Mucosa of stomach (tissue), 1 donor: ENCODE results near the gene FRAT1.
"Not testable (repeated sequence)": the region's sequence is repeated elsewhere in the genome, so short reads cannot be mapped to it uniquely, and the experiment has no call there.

Source experiments
- H3K27me3 ChIP-seq: one replicate; pipeline ENCODE4 v1.7.0; 2013; ENCODE audit warnings: mild to moderate bottlenecking, low read length; ENCODE audit not compliant: control insufficient read depth, insufficient read depth
- H3K36me3 ChIP-seq: one replicate; pipeline ENCODE4 v1.7.0; 2013; ENCODE audit warnings: low read length; ENCODE audit not compliant: control insufficient read depth, insufficient read depth
- H3K4me1 ChIP-seq: one replicate; pipeline ENCODE4 v1.7.0; 2013; ENCODE audit warnings: mild to moderate bottlenecking, low read length; ENCODE audit not compliant: control insufficient read depth, insufficient read depth
- H3K4me3 ChIP-seq: one replicate; pipeline ENCODE4 v1.7.0; 2013; ENCODE audit warnings: low read length
- H3K9ac ChIP-seq: one replicate; pipeline ENCODE4 v1.7.0; 2013; ENCODE audit warnings: mild to moderate bottlenecking, low read length, moderate library complexity
- H3K9me3 ChIP-seq: one replicate; pipeline ENCODE4 v1.7.0; 2013; ENCODE audit warnings: mild to moderate bottlenecking, low read length, moderate library complexity; ENCODE audit not compliant: control insufficient read depth
- donor health status: Pancreatic carcinoma.

The FRAT1 gene

DNA sequence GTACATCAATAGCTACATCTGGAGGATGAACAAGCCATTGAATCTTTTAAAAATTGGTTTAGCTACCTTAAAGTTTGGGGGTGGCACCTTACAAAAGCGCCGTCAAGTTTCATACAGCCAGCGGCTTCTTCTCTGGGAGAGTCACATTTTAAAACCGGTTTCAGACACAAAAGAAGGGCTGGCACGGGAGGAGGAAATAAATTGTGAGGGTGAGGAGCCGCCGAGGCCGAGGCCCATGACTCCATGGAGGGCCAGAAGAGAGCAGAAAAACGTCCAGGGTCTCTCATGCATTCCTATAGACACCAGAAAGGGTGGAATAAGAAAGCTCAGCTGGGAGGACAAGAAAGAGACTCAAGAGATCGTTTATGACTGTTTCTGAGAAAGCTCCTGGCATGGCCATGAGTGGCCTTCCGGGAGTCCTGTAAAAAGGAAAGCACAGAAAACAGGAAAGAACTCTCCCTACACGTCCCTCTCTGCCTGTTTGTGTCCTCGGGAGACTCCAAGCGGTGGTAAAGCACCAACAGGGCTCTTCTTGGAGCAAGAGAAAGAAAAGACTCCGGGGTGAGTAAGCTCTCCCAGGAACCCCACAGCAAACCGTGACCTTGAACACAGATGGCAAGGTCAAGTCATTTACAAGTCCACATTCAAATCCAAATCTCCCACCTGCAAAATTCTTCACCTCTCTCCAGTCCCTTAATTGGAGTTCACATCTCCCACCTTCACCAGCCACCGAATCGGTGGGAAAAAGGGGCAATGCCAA is 13.7 kb downstream of the FRAT1 start:
- no peaks in the 10 kb centered on the region for H3K9me3 ChIP-seq
- no peaks in the 10 kb centered on the region for H3K27me3 ChIP-seq
- peaks cover 47% of the 10 kb centered on the region for H3K4me1 ChIP-seq
- peak overlapping the region; percentile 91 for H3K9ac ChIP-seq
- H3K36me3 ChIP-seq = no peaks in the 10 kb centered on the region
- H3K4me3 ChIP-seq = peak overlapping the region; percentile 88

DNA sequence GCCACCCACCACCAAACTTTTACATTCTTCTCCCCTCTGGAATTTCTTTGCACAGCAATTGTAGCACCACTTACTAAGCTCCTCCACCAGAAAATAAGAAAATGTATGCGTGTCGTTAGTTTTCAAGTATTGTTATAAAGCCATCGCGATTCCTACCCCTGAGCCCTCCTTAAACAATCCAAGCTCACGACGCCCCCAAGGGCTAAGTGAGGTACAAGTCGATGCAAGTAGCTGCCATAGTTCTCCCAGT is 14.2 kb downstream of the FRAT1 start:
- Histone ChIP-seq H3K9ac (peak overlapping the region; percentile 91), H3K4me1 (peaks cover 42% of the 10 kb centered on the region), H3K36me3 (no peaks in the 10 kb centered on the region), H3K27me3 (no peaks in the 10 kb centered on the region), H3K4me3 (peak overlapping the region; percentile 88), H3K9me3 (no peaks in the 10 kb centered on the region)

DNA sequence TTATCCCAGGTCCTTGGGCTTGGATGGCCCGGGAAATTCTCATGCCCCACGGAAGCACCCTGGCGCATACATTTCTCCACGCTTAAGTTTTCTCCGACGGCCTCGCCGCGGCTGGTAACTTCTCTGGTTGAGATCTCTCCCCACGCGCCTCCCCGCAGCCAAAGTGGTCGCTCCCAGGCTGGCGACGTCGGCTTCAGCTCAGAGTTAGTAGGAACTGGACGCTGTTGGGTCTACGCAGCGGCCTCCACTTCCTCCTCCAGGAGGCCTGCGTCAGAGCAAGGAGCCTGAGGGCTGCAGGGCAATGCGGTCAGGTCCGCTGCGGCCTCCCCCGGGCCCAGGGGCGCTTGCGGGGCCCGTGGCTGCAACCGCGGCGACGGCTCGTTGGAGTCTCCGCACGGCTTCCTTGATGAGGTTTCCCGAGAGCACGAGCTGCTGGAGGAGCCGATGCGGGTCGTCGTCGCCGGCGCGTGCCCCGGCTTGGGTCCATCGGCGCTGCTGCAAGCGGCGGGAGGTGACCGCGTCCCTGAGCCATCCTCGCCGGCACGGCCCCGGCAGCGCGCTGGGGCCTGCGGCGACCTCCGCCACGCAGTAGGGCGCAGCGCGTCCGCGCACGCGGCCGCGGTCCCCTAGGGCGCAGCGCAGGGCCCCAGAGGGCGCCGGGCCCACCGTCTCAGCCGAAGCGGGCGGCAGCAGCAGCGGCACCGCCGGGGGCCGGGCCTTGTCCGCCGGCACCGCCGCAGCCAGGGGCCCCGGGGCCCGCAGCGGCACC is 14.7 kb downstream of the FRAT1 start:
- no peaks in the 10 kb centered on the region for H3K27me3 ChIP-seq
- H3K9me3 ChIP-seq = no peaks in the 10 kb centered on the region
- peak overlapping the region; percentile 91 for H3K9ac ChIP-seq
- peaks cover 38% of the 10 kb centered on the region for H3K4me1 ChIP-seq
- H3K36me3 ChIP-seq = no peaks in the 10 kb centered on the region
- peak overlapping the region; percentile 88 for H3K4me3 ChIP-seq

DNA sequence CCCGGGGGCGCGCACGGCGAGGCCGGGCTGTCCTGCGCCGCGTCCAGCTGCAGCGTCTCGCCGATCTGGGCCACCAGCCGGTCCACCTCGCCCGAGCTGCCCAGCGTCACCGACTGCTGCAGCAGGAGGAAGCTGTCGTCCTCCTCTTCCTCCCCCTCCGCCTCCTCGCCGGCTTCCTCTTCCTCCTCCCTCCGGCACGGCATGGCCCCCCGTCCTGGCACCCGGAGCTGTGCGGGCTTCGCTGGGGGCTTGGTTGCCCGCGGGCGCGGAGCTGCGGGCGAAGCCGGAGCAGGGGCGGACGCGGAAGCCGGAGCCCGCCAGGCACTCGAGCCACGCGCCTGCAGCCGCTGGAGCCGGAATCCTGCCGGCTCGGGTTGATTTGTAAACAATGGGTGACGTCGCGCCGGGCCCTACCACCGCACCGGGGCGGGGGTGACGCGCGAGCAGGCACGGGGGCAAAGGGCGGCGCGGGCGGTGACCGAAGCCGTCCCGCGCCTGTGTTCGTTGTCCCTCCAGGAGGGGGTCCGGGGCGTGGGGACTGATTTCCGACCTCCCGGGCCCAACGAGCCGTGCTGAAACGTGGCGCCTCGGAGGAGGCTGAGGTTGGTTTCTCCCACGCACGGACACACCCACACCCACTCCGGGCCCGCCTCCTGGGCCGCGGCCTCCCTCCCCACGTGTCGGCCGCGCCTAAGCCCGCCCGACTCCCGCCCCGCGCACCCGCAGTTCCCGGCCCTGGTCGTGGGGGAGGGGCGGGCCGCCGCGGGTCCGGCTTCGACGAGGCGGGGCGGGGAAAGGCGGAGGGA is 15.5 kb downstream of the FRAT1 start, which contains the start of gene FRAT2:
FRAT2 (minus strand) TSS at position 360 of the 806 bp plus-strand sequence; CDS start at position 203, 157 bp downstream.
- Histone ChIP-seq H3K4me1 (peaks cover 38% of the 10 kb centered on the region), H3K9me3 (no peaks in the 10 kb centered on the region), H3K9ac (peak within 1 kb of the TSS; percentile 91), H3K27me3 (no peaks in the 10 kb centered on the region), H3K4me3 (peak within 1 kb of the TSS; percentile 88), H3K36me3 (no peaks in the 10 kb centered on the region)

DNA sequence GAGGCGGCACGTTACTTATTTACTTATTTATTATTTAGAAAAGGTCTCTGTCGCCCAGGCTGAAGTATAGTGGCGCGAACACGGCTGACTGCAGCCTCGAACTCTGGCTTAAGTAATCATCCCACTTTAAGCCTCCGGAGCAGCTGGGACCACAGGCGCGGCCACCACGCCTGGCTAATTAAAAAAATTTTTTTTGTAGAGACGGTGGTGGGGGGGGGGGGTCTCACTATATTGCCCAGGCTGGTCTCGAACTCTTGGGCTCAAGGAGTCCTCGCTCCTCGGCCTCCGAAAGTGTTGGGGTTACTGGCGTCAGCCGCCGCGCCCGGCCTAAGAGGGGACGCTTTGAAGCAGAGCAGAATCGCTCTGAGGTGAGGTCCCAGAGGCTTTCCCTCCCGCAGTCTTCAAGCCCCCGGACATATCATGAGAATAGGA is 16.1 kb downstream of the FRAT1 start:
- Histone ChIP-seq H3K4me1 (peaks cover 34% of the 10 kb centered on the region), H3K9me3 (no peaks in the 10 kb centered on the region), H3K4me3 (no peak overlapping the region), H3K36me3 (no peaks in the 10 kb centered on the region), H3K27me3 (no peaks in the 10 kb centered on the region), H3K9ac (peak overlapping the region; percentile 84)

DNA sequence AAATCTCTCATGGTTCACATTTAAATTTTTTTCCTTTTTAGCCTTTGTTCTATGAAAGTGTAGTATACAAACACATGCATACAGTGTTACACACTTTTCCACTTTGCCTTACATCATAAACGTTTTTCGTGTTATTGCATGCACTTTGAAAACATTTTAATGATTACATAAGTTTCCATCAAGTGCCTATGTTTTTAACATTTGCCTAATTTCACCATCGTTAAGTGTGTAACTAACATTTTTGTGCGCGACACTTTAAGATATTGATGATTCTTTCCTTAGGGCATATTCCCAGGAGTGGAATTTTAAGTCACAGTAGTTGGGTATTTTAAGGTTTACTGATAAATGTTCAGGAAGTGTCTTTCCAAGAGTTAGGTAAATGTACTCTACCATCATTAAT is 16.9 kb downstream of the FRAT1 start:
- H3K9me3 ChIP-seq = no peaks in the 10 kb centered on the region
- no peaks in the 10 kb centered on the region for H3K27me3 ChIP-seq
- peaks cover 26% of the 10 kb centered on the region for H3K4me1 ChIP-seq

DNA sequence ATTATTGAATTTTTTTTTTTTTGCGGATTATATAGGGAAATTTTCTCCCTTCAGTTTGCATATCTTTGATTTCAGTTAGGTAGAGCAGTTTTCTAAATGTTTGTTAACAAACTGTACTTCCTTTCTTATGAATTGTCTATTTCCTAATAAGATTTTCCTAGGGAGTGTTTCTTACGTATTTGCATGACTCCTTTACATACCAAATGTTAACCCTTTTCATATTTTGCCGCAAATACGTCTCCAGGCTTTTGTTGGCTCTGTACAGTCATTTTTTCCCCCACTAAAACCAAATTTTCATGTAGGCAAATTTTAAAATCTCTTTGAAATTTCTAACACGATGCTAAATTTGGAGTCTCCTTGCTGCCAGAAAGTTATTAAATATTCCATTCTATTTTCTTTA is 17.4 kb downstream of the FRAT1 start:
- Histone ChIP-seq H3K9ac (peak overlapping the region; percentile 17), H3K4me3 (no peak overlapping the region), H3K36me3 (no peaks in the 10 kb centered on the region), H3K9me3 (no peaks in the 10 kb centered on the region), H3K4me1 (peaks cover 22% of the 10 kb centered on the region), H3K27me3 (no peaks in the 10 kb centered on the region)

More for the DNA sequence above, 16.9 kb downstream of the FRAT1 start:
- no peak overlapping the region for H3K9ac ChIP-seq
- no peak overlapping the region for H3K4me3 ChIP-seq
- no peaks in the 10 kb centered on the region for H3K36me3 ChIP-seq

DNA sequence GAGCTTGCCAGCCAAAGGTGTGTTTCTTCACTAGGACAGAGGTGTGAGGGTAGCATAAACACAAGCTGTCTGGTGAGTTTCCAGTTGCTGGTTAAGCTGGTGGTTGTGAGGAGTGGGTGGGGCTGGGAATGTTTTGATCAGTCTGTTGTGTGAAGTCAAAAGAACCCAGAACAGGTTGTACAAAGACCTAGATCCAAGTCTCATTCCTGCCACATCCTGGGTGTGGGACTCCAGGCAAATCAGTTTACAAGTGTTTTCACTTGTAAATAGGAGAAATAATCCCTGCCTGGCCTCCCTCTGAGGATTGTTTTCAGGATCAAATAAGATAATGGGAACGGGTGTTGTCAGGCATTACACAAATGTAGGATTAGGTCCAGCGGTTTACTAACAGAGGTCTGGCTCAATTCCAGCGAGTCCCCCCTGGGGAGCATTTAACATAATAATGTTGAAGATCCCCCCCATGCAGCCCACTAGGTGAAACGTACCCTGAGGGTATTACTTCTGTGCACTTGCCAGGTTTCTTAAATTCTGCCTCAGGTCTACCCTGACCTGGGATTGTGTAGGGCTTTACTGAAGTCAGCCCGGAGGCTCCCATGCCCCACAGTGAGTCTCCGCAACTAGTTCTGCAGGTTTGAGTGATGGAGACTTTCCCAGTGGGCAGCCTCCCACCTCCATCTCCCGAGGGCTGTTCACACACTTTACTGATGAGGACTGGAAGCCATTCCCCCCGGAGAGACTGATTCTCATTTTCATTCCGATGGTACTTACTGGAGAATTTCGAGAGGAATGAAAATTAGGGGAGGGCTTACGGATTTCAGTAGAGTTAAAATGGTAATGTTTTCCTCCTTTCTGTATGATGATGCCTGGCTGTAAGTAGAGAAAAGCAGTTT is 18.1 kb downstream of the FRAT1 start:
- peak overlapping the region; percentile 17 for H3K9ac ChIP-seq
- no peak overlapping the region for H3K4me3 ChIP-seq

DNA sequence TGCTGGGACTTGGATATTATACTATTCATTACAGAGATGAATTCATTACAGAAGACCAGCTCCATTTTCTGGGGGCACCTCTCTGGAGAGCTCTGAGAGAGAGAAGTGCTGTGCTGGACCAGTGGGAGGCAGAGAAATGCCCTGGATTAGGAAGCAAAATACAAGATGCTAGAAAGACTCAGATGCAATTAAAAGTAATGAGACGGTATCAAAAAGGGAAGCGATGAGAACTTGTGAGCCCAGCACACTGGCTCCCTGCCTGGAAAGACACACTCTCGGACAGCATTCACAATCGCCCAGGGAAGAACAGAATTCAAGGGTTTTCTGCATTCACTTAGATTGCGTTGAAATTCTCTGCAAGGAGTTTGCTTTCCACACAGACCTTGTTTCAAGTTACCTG is 19.0 kb downstream of the FRAT1 start:
- no peaks in the 10 kb centered on the region for H3K9me3 ChIP-seq
- no peak overlapping the region for H3K4me3 ChIP-seq
- H3K36me3 ChIP-seq = no peaks in the 10 kb centered on the region
- H3K4me1 ChIP-seq = peaks cover 17% of the 10 kb centered on the region
- H3K27me3 ChIP-seq = no peaks in the 10 kb centered on the region
- H3K9ac ChIP-seq = no peak overlapping the region

More for the DNA sequence above, 18.1 kb downstream of the FRAT1 start:
- no peaks in the 10 kb centered on the region for H3K36me3 ChIP-seq
- H3K4me1 ChIP-seq = peaks cover 17% of the 10 kb centered on the region
- no peaks in the 10 kb centered on the region for H3K27me3 ChIP-seq
- no peaks in the 10 kb centered on the region for H3K9me3 ChIP-seq

DNA sequence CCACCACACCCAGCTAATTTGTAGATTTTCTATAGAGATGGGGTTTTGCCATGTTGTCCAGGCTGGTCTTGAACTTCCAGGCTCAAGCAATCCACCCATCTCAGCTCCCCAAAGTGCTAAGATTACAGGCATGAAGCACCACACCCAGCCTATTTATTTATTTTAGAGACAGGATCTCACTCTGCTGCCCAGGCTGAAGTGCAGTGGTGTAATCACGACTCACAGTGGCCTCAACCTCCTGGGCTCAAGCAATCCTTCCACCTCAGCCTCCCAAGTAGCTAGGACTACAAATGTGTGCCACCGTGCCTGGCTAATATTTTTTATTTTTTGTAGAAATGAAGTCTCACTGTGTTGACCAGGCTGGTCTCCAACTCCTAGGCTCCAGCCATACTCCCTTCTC is 22.3 kb downstream of the FRAT1 start:
- Histone ChIP-seq H3K36me3 (no peaks in the 10 kb centered on the region), H3K27me3 (no peaks in the 10 kb centered on the region), H3K4me3 (no peak overlapping the region)

DNA sequence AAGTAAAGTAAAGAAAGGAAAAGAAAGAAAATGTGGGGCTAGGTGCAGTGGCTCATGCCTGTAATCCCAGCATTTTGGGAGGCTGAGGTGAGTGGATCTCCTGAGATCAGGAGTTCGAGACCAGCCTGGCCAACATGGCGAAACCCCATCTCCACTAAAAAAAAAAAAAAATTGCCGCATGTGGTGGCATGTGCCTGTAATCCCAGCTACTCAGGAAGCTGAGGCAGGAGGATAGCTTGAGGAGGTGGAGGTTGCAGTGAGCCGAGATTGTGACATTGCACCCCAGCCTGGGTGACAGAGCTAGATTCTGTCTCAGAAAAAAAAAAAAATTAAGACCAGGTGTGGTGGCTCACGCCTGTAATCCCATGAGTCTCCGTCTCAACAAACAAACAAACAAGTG is 24.6 kb downstream of the FRAT1 start:
- H3K4me1 ChIP-seq, H3K4me3 ChIP-seq, H3K9ac ChIP-seq, H3K27me3 ChIP-seq, H3K9me3 ChIP-seq, H3K36me3 ChIP-seq: not testable (repeated sequence)

More for the DNA sequence above, 22.3 kb downstream of the FRAT1 start:
- Histone ChIP-seq H3K9ac (no peak overlapping the region), H3K4me1 (peaks cover 10% of the 10 kb centered on the region), H3K9me3 (no peaks in the 10 kb centered on the region)
